GM18870 (cell line): ENCODE data around the gene ZNF619.
A peak's percentile ranks its signal among the peaks of the same experiment; 100 is the strongest.
"Not testable (repeated sequence)": the region's sequence is repeated elsewhere in the genome, so short reads cannot be mapped to it uniquely, and the experiment has no call there.

Source experiments
- ATAC-seq: cut with Tn5 transposase; IDR thresholded peaks from one replicate; pipeline ENCODE4 v1.9.1; 2021; ENCODE audit warnings: moderate library complexity; ENCODE audit not compliant: unreplicated experiment

Gene ZNF619

DNA sequence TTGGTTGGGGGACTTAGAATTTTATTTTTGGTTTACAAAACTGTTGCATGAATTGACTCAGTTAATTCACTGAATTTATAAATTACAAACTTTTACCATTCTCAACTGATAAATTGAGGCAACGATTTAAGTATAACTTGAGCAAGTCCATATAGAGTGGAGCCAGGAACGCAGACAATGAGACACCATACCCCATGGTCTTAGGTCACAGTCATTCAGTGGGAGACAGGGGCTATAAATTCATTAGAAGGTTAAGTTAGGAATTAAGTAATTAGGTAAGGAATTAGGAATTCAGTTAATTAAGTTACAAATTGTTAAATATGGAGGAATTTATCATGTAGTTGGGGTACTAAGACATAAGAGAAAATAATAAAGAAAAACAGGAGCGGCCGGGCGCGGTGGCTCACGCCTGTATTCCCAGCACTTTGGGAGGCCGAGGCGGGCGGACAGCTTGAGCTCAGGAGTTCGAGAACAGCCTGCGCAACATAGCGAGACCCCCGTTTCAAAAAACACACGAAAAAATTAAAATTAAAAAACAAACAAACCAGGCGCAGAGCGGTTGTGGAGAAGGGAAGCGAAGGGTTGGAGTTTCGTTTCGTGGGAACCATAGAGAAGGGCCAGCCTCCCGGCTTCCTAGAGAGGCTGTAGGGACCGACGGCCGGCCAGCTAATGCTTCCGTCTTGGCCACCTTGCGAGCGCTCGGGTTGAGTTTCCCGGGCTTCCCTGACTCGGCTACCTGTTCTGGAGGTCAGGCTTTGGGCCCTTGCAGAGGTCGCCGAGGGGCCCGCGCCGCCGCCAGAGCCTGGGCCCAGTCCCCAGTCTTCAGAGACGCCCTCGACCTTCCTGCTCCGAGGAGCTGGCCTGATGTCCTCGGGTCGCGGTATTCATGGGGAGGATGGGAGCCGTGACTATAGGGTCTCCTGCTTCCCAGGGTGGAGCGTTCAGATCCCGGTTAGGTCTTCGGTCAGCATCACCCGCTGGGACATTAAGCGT lies at the start of gene ZNF619:
ZNF619 (plus strand) TSS at position 645 of the 993 bp plus-strand sequence. CDS start 858 bp downstream, outside the sequence.
- ATAC-seq = no peak

DNA sequence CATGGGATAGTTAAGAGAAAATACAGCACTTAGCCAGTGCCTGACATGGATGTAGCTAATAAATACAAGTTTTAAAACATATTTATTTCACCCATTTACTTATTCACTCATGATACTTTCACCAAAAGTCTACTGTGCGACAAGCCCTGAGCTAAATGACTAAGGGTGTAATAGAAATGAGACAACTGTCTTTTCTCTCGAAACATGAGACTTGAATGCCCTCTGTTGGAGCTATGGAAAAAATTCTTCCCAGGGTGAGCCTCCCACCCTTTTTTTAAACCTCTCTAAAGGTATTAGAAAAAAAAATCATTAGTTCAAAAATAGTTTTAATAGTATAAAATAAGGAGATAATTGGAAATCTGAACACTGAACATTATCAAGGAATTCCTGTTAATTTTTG lies 44.1 kb upstream of the ZNF619 start:
- no peak for ATAC-seq

DNA sequence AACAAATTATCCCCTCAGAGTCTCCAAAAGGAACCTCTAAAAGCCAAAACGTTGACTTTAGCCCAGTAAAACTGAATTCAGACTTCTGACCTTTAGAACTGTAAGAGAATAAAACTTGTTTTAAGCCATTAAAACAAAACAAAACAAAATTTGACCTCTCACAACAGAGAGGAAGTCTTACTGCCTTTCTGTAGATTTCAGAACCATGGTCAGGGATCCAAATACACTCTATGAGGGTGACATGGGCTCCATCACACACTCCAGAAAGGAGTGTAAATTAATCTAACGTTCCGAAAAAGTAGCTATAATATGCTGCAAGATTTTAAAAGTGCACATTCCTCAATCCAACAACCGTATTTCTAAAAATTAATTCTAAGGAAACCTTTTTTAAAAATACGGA lies 39.0 kb upstream of the ZNF619 start:
- ATAC-seq = no peak

DNA sequence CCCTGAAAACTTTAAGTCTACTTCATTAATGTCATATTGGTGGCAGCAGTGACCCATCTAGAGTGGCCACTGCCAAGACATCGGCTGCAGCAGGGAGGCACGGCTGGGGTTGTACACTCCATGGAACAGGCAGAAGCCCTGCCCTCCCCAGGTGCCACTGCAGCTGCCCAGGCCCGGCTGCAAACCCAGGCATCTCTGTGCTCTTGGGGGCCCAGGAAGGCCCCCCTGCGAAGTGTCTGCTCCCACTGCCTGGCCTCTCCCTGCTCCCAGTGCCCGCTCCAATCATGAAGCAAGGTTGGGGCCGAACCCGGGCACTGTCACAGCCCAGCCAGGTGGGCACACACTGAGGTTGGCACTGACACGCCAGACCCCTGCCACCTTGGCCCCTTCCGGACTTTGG lies 31.9 kb upstream of the ZNF619 start:
- no peak for ATAC-seq

DNA sequence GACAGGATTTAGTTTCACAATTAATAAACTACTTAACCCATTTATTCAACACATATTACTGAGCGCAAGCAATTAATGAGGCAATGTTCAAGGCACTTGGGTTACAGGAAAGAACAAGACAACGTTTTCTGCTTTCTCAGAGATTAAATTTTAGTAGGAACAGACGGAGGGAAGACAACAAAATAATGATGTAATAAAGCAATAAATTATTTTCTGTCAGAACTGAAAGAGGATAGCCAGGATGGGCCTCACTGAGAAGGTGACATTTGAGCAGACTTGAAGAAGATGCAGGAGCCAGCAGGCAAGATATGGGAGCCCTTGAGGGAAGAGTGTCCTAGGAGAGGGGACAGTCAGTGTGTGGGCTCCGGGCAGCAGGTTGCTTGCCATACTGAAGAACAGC lies 31.0 kb upstream of the ZNF619 start:
- ATAC-seq = no peak

DNA sequence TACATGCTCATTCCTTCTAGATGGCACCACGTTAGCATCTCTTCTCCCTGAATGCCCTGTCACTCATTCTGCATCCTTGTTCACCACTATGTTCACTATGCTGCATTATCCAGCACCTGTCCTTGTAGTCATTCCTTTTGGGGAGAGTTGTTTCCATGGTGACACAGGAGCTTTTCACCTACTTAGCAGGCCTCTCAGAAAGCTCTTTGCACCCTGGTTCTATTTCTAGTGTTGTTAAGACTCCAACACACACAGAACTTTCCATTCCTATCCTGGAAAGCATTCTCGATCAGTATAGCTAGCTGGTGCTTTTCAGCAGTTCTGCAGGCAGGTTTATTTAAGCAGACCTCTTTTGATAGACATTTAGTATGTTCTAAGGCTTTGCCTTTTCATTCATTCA lies 26.5 kb upstream of the ZNF619 start:
- no peak for ATAC-seq

DNA sequence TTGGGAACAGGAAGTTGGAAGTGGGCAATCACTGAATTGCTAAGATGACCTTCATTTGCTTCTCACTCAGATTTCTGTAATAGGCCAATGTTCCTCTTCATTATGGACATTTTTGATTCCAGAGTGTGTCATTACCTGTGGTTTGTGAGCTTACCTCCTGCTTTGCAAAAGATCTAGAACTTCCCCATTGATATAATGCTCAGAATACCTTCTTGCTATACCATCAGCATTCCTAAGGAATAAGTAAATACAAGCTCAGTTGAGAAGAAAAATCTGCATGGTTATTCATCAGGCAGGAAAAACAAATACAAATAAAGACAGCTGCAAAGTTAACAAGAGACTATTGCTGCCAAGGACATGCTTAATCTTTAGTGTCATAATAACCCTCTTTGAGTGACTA lies 25.4 kb upstream of the ZNF619 start:
- no peak for ATAC-seq

DNA sequence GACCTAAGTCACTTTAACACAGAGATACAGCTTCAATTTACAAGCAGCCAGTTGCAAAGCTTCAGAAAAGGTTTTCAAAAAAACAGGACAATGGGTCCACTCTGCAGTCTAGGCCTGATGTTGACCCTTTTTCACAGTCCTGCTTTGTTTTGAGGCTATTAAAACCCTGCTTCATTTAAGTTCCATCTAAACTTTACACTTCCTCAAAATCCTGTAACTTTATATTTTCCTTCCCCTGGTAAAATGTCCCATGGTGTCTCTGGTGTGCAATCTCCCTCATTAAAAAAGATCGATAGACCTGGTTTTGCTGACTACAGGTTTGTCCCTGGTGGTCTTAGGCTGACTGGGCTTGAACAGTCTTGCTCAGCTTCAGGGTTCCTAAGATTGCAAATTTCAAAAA lies 24.9 kb upstream of the ZNF619 start:
- no peak for ATAC-seq

DNA sequence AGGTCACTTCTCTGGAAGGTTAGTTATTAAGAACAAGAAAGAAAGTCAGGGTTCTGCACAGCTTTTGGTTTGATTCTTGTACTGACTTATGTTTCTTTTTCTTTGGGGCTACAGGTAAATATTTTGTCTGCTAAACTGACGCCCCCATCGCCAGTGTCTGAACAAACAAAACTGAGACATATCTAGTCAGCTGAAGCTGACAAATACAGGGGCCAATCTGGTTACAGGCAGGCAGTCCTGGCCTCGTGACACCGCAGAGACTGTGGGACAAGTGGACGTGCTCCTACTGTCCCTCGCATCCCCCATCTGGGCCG lies 24.4 kb upstream of the ZNF619 start:
- no peak for ATAC-seq

DNA sequence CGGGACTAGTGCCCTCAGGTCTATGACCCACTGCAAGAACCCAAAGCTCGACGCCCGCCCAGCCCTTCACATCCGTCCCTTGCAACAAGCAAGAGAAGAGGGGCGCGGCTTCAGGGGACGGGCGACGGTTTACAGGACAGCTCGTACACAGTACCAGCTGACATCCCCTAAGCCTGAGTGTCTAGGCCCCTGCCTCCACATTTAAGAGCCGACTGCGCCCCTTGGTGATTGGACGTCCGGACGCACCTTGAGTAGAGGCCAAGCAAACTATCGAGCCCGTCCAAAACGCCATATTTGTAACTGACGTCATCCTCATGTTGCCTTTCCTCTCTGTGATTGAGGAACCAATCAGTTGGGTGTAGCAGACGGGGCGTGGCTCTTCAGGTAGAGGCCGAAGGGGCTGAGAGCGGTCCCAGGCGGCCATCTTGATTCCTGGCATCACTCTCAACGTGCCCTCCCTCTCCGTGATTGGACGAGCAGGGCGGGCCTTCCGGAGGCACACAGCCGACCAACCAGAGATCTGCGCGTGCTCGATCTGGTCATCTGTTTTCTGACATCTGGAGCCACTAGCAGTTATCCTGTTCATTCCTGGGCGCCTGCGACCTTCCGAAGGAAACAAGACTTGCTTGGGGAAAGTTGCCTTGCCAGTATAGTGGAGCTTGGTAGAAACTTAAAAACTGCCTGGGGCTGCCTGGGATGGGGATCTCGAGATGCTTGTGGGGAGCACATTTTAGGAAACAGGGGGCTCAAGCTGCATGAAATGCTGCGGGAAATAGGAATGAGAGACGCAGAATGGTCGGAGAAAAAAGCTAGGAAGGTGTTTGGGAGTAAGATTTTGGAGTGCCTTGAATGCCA lies 23.8 kb upstream of the ZNF619 start:
- peak; percentile 96 for ATAC-seq

DNA sequence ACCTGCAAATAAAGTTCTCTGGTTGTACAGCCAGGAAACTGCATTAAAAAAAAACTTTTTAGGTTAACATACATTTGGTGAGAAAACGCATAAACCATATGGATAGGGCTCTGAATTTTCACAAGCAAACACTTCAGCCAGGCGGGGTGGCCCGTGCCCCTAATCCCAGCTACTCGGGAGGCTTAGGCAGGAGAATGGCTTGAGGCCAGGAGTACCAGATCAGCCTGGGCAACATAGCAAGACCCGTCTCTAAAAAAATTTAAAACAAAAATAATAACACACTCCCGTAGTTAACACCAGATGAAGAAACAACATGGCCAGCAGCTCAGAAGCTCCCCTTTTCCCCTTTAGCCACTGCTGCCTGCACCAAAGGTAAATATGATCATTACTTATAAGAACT lies 23.0 kb upstream of the ZNF619 start:
- no peak for ATAC-seq

DNA sequence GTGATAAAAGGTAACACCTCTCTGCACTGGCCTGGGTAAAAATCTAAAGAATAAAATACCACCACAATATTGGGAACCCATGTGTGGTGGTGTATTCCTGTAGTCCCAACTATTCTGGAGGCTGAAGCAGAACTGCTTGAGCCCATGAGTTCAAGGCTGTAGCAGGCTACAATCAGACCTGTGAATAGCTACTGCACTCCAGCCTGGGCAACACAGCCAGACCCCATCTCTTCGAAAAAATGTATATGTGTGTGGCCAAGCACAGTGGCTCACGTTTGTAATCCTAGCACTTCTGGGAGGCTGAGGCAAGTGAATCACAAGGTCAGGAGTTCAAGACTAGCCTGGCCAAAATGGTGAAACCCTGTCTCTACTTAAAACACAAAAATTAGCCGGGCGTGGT lies 21.6 kb upstream of the ZNF619 start:
- ATAC-seq = no peak

DNA sequence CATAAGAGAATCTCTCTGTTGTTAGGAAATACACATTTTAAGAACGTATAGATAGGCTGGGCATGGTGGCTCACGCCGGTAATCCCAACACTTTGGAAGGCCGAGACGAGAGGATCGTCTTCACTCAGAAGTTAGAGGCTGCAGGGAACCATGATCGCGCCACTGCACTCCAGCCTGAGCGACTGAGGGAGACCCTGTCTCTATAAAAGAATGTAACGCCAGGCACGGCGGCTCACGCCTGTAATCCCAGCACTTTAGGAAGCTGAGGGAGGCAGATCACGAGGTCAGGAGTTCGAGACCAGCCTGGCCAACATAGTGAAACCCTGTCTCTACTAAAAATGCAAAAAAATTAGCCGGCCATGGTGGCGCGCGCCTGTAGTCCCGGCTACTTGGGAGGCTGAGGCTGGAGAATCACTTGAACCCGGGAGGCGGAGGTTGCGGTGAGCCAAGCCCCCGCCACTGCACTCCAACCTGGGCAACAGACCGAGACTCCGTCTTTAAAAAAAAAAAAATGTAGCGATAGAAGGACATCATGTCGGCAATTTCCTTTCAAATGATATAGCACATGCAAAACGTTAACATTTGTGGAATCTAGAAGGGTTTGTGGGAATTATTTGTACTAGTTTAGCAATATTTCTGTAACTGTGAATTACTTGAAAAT lies 20.5 kb upstream of the ZNF619 start:
- ATAC-seq = no peak

DNA sequence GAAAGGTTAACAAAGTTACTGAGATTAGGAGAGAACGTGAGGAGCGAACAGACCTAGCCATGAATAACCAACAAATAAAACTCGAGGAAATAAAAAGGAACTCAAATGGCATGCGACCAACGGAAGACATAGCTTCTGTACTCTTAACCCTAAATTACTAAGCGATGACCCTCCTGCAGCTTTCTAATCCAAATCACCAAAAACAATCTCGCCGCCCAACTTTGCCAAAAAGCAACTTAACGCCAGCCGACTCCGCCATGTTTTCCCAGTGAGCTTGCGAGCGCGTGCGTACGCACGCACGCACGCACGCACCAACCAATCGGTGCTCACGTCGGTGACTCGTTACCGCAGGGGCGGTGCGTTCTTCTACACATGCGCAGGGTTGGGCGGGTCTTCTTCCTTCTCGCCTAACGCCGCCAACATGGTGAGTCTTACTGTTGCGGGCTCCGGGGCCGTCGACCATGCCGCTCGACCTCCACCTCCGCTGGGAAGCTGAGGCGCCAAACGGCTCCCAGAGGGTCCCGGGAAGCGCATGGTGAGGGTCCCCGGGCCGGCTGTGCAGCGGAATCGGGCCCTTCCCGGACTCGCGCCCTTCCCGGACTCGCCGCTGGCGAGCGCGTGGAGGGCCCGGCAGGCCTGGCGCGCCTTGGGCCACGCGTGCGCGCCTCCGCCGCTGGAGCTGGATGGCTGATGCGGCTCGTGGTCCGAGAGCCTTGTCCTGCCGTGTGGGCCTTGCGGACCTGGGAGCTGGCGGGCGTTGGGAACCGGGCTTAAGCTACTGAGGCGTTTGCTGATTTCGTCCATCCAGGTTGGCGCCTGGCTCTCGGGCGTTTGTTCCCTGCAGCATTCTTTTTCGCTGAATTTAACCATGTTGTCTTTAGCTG lies 19.7 kb upstream of the ZNF619 start, which contains the start of gene RPL14:
RPL14 (plus strand) TSS at position 400 of the 884 bp plus-strand sequence; CDS start at position 533, 133 bp downstream.
- peak; percentile 60 for ATAC-seq

DNA sequence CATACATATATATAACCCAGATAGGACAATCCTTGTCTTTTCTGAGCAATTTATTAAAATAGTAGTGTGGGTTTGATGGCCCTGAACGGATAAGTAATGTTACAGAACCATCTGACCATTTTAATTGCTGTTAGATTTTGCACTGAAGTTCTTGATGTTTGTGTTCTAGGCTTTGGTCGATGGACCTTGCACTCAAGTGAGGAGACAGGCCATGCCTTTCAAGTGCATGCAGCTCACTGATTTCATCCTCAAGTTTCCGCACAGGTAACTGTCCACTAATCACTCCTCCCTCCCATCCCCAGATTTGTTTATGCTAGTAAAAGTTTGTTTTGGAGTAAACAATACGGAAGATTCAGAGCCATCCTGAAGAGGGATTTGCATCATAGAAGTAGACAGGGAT lies 18.4 kb upstream of the ZNF619 start:
- ATAC-seq = no peak

DNA sequence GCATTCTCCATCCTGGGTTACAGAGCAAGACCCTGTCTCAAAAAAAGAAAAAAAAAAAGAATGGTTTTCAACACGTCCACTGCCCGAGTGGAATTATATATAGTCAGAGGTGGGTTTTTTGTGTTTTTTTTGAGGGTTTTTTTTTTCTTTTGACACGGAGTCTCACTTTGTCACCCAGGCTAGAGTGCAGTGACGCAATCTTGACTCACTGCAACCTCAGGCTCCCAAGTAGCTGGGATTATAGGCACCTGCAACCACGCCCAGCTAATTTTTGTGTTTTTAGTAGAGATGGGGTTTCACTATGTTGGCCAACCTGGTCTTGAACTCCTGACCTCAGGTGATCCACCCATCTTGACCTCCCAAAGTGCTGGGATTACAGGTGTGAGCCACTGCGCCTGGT lies 16.4 kb upstream of the ZNF619 start:
- ATAC-seq = not testable (repeated sequence)

DNA sequence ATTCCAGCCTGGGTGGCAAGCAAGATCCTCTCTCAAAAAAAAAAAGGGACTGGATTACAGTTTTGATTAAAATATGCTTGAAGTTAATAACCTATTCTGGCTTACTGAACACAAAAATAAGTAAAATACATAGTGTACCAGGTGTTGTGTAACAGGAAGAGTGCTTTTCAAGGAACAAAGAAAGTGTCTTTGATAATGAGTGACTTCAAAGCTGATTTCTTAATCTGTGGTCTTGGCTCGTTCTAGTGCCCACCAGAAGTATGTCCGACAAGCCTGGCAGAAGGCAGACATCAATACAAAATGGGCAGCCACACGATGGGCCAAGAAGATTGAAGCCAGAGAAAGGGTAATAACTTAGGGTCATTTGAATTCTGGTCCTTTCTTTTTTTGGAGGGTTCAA lies 15.8 kb upstream of the ZNF619 start:
- no peak for ATAC-seq

DNA sequence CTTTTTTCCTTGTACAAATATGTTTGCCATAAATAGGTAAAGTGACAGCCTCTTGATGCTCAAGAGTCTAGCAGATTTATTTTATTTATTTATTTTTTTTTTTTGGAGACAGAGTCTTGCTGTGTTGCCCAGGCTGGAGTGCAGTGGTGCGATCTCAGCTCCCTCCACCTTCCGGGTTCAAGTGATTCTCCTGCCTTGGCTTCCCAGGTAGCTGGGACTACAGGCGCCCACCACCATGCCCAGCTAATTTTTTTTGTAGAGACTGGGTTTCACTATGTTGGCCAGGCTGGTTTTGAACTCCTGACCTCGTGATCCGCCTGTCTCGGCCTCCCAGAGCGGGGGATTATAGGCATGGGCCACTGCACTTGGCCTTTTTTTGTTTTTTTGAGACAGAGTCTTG lies 14.1 kb upstream of the ZNF619 start:
- ATAC-seq = not testable (repeated sequence)

DNA sequence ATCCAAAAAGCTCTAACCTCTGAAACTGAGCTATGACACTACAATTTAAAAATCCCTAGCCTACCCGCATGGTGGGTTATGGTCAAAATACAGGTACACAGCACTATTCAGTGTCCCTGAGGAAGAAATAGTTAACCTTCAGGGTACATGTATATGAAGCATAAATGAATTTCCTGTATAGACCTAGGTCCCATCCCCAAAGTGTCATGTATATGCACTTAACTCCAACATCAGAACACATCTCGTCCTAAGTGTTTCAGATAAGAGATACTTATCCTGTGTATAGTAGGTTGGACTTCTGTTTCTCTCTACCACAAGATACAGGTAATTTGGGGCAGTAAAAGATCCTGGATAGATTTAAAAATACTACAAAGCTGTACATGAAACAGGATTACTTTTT lies 13.3 kb upstream of the ZNF619 start:
- ATAC-seq = no peak
